ENCODE data around the gene FBXW2.

Gene FBXW2

DNA sequence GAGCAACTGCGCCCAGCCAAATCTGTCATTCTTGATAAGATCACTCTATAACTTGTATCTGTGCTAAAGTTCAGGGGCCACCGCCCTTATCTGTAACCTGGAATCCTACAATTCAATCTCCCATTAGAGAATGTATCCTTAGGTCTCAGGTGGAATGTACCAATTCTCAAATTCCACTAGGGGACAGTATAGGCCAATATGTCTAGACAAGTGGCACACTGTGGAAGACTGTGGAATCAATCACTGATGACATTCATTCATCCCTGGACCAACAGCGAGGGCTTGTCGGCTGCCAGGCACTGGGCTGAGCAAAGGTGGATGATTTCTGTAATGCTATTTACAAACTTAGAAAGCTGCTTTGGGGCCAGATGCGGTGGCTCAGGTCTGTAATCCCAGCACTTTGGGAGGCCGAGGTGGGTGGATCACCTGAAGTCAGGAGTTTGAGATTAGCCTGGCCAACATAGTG is 50.2 kb downstream of the FBXW2 start:
- DNase-seq (ENCODE audit: low read depth) = no peak

DNA sequence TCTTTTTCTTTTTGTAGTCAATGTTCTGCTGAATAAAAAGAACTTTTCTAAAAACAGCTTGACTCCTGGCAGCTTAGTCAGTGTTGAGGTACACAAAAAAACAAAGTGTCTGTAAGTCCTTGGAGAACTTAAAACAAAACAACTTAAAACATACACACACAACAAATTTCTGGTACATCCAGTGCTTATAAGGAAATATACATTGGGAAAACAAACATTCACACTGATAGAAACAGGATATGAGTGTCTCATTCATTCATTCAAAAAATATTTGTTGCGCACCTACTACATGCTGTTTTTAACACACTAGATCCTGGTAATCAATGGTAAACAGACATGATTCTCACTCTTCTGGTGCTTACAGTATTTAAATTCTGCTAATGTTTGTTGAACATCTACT is 51.5 kb downstream of the FBXW2 start:
- no peak for DNase-seq (ENCODE audit: low read depth)

DNA sequence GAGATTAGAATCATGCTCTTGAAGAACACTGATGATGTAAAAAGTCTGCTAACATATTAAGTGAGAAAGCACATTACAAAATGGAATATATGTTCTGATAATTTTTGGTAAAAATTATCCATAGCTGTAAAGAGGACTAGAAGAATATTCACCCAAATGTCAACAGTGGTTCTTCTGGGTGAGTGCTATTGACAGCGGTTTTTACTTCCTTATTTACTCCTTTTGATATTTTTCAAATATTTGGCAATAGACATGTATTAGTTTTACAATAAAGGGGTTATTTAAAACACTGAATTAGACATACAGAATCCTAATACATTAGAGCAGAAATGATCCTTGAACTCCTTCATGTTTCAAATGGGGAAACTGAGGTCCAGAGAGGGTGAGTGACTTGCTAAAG is 52.0 kb downstream of the FBXW2 start:
- no peak for DNase-seq (ENCODE audit: low read depth)

DNA sequence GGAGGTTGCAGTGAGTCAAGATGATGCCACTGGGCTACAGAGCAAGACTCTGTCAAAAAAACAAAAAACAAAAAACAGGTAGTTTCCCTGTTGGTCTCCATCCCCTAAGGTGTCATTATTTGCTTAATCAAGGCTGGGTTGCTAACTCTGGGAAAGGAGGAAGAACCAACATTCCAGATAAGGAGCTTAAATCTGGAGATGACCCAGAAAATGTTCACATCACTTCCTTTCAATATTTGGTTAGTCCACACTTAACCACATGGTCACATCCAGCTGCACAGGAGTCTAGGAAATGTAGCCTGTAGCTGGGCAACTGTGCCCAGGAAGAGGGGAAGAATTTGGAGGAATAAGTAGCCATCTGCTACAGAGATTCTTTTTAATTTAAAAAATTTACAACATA is 53.1 kb downstream of the FBXW2 start:
- DNase-seq (ENCODE audit: low read depth) = no peak

DNA sequence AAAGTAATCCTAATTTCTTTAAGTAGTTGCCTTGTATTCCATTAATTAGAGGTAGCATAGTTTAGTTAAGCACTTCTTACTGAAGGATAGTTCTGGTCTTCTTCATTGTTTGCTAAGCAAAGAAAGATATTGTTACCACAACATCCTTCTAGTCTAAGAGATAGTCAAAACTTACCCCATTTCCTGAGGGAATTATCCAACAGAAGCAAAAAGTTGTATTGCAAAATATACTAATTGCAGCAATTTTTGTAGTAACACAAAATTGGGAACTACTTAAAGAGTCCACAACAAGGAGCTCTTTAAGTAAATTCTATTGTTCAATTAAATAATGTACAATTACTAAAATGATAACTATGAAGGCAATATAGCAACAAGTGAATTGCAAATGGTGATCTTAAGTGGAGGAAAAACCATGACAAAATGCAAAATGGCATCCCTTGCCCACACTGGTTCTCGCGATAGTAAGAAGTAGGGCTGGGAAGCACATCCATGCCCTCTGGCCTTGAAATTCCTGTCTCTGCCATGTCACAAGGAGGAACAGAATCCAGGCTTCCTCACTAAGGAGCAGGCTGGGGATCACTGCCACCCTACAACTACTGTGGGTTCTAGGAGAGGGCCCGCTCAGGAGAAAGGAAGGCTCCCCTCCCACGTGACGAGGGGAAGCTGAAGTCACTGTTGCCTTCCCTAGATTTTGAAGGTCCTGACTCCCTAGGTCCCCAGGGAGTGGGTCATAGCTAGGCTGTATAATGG is 55.6 kb downstream of the FBXW2 start:
- no peak for DNase-seq (ENCODE audit: low read depth)

DNA sequence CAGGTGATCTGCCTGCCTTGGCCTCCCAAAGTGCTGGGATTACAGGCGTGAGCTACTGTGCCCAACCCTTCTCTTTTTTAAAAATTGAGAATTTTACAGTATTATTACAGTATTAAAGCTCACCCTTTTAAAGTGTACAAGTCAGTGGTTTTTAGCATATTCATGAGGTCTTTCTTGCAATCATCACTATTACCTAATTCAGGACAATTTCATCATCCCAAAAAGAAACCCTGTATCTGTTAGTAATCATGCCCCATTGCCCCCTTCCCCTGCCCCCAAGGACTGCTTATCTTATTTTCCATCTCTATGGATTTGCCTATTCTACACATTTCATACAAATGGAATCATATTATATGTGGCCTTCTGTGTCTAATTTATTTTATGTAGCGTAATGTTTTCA is 56.3 kb downstream of the FBXW2 start:
- DNase-seq (ENCODE audit: low read depth) = no peak

DNA sequence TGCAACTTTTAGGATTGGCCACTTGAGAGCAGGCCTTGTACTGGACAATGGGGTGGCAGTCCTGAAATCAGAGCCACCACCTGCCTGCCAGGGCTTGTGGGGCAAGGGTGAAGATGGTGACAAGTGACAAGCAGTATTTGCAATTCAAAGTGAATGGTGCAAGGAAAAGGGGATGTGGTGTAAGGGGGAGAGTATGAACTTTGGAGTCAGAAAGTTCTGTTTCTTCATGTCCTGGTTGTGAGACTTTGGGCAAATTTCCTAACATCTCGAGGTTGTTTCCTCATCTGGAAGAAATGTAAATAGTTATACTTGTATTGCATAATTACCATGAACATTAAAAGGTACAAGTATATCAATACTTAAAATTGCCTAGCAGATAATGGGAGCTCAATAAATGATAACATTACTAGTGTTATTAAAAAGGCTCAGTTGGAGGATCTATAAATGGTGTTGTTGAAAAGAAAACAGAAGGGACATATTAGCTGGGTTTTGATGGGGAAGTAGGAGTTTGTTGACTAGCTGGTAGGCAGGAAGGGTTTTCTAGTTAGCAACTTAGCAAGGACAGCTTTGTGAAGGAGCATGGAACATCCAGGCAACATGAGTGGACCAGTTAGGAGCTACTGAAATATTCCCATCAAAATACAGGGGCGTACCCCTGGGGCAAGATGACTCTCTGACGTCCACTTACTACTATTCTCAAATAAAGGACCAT is 57.6 kb downstream of the FBXW2 start:
- no peak for DNase-seq (ENCODE audit: low read depth)

DNA sequence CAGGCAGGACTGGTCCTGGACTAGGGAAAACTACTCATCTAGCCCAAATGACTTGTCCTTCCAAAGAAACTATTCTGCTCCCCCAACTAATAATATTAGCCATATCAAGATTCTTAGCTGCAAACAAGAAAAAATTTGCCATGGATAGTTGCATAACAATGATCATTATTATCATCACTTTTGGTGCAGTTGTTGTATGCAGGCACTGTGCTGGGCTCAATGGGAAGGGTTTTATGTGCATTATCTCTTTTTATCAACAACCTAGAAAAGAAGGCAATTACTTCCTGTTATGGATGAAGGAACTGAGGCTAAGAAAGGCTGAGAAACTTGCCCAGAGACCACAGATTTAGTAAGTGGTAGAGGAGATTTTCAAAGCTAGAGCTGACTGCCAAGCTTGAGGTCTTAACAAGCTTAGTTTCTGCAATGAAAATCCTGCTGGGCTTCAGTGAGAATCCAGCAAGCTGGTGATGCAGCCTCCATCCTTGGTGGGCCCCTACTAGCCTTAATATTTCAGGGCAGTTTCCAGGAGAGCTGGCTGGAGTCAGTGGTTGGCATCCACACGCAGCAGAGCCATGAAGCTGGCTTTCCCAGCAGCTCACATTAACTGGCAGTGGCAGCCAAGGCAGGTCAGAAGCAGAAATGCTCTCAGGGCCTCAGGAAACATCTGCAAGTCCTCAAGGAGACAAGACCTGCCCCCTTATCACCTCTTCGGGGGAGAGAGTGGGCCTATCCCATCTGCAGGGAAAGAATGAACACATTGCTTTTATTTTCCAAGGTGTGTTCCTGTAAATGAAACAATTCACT is 58.4 kb downstream of the FBXW2 start:
- DNase-seq (ENCODE audit: low read depth) = no peak

DNA sequence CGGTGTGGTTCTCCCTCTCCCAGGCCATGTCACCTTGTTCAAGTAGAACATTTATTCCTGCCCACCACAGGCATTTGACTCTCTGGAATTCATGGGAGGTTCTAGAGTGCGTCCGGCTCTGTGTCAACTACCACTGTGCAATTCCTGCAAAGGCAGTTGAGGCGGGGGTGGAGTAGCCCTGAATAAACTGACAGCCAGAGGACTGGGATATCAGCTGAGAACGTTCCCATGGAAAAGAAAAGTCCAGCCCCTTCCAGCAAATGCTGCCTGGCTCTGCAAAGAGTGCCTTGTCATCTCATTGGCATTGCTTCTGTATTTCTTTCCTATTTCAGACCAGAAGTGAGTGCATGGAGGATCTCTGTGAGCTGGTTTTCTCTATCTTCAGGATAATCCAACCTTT is 60.0 kb downstream of the FBXW2 start:
- no peak for DNase-seq (ENCODE audit: low read depth)

DNA sequence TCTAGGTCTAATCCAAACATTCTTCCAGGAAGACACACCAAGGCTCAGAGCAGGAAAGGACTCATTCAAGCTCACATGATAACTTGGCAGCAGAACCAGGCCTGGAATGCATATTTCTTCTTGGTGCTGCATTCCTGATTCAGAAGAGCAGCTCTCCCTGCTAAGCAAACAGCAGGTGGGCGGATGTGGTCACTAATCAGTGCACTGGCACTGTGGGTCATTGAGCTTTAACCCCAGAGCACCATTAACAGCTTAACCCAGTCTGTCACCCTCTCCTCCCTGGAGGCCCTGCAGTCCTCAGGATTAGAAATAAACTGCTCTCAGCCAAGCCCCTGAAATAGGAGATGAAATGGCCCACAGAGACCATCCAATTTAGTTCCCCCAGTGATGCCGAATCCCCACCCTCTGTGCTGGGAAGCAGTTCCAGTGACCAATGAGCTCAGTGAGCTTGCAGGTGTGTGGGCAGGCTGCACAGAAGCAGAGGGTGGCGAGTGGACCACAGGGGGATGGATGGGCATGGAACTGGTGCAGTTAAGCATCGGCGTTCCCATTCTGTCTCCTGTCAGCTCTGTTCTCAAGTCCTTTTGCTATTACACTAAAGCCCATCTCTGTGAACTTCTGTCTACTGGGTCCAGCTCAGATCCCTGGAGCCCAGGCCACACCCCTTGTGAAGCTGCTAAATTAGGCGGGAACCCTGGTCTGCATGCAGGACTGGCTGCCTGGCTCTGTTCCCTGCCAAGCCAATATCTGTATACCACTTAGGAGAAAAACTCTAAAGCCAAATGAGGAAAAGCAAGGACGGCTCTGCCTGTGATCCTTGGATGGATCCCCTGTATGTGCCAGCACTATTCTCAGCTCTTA is 62.3 kb downstream of the FBXW2 start:
- DNase-seq (ENCODE audit: low read depth) = no peak

DNA sequence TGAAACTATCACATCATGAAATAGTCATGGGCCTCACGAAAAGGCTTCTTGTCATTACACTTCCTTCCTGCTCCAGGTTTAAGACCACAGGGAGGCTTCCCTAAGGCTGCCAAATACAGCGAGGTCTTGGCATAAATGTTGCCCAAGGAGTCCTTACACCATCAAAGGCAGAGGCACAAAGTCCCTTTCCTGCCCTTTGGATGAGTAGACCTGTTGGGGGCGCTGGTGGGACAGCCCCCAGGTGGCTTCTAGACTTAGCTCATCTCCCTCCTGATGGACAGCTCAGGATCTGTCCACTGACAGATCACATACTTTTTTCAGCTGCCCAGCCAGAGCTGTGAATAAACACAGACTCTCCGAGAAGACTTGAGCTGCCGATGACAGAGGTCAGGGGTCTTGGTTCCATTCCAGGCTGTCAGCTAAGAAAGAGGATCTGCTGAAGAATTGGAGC is 63.4 kb downstream of the FBXW2 start:
- DNase-seq (ENCODE audit: low read depth) = no peak

DNA sequence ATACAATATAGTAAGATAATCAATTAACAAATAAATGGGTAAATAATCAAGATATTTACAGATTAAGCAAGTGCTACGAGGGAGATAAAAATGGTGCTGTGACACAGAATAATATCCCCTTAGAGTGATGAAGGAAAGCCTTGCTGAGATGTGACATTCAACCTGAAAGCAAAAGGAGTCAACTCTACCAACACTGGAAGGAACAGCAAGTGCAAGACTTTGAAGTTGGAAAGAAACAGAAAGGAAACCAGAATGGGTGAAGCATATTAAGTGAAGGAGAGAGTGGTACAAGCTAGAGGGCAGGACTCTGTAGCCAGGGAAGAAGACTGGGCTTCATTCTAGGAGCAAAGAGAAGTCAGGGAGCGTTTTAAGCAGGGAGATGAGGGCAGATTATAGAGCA is 66.7 kb downstream of the FBXW2 start:
- DNase-seq (ENCODE audit: low read depth) = no peak

DNA sequence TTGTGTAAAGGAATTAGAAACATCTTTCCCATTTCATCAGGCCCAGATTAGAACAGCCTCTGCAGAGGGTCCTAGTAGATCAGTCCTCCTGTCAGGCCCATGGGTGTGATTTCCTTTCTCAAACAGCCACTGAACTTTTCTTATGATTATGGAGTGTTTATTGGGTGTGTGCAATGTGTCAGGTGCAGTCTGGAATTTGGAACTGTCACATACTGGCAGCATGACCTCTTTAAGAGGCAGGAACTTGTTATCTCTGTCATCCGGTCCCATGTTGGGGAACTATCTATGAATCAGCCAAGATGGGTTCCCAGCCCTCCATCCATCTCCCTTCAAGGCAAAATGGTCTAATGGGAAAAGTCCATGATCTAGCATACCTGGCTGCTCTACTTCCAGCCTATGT is 67.3 kb downstream of the FBXW2 start:
- DNase-seq (ENCODE audit: low read depth) = no peak

DNA sequence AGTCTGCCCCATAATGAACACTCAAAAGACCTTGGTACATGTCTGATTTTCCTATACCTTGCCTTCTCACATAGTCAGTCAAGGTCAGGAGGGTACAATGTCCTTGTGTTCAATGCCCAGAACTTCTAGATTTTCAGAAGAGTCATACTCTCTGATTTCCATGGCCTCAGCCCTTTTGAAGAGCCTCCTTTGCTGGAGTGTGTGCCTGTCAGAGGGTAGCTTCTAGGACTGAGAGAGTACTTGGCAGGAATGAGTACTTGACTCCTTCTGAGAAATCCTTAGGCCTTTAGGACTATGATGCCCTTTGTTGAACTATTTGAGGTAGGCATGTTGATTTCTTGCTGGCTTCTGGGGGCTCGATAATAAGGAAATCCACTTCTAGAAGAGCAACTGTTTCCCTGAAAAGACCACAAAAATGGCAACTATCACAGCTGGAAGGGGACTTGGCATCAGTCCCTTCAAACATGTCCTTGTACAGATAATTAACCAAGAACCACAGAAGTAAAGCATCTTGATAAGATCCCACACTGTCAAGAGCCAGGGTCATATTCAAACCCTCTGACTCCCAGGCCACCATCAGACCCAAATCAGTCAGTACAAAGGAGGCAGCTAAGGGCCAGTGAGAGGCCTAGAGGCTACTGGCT is 68.3 kb downstream of the FBXW2 start:
- no peak for DNase-seq (ENCODE audit: low read depth)

DNA sequence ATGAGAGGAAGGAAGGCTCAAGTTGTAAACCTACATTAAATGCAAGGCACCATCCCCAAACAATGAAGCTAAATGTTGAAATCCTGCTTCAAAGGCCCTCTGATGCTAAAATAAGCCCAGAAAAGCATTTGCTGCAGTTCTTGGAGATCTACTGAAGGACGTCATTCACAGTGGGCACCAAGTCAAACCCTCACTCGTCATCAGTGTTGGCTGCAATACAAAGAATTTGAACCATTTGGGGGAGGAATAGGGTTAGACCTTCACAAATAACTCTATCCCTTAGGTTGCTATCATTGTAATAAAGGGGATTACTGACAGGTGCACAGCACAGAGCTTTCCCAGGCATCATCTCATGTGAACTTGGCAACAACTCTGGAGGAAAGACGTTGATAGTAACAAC is 69.7 kb downstream of the FBXW2 start:
- DNase-seq (ENCODE audit: low read depth) = no peak

DNA sequence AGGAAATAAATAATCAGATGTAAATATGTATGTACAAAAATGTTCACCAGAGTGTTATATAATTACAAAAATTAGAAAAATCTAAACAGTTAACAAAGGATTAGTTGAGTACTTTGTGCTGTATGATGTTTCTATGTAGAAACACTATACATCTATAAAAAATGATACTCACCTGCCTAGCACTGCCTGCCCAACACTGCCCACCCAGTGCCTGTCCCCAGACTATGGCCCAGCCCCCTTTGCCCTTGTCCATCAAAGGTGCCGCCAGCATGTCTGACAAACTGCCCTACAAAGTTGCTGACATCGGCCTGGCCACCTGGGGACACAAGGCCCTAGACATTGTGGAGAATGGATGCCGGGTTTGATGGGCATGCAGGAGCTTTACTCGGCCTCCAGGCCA is 72.8 kb downstream of the FBXW2 start:
- DNase-seq (ENCODE audit: low read depth) = no peak

DNA sequence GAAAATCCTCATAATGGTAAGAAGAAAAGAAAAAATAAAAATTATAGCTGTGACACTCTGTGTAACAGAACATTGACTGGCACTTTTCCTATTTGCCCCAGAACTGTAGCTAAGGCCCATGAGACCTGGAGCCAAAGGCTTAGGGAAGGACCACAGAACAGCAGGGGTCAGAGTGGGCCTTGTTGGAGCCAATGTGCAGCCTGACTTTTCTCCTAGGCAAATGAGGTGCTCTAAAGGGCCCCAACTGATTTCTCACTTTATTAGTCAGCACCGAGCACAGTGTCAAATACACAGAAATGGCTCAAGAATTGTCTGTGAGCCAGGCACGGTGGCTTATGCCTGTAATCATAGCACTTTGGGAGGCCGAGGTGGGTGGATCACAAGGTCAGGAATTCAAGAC is 74.9 kb downstream of the FBXW2 start:
- DNase-seq (ENCODE audit: low read depth) = no peak

DNA sequence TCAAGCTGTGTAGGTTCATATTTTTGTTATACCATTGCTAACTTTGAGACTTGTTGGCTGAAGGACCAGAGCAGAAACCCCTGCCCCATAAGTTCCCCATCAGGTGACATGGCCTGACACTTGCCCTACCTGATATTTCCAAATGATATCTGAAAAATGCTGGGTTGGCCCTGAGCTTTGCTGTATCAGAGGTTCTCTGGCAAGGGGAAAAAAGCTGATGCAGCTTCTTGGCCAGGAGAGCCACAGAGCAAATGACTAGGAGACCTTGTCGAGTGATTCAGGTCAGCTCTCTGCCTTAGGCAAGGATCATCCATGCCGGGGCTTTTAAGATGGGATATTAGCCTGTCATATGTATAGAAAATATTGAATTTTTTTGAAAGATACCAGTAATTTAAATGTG is 76.0 kb downstream of the FBXW2 start:
- no peak for DNase-seq (ENCODE audit: low read depth)

DNA sequence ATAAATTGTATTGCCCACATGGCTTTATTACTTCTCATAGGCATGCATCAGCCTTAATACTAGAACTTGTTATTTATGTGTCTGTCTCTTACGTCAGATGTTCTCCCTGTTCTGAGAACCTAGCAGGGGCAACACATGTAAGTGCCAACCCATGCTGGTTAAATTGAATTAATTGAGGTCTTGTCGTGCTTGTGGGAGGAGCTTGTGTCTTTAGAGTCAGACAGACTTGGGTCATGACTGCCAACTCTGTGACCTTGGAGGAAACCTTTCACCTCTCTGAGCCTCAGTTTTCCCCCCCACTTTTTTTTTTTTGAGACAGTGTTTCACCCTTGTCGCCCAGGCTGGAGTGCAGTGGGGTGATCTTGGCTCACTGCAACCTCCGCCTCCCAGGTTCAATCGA is 76.7 kb downstream of the FBXW2 start:
- no peak for DNase-seq (ENCODE audit: low read depth)

DNA sequence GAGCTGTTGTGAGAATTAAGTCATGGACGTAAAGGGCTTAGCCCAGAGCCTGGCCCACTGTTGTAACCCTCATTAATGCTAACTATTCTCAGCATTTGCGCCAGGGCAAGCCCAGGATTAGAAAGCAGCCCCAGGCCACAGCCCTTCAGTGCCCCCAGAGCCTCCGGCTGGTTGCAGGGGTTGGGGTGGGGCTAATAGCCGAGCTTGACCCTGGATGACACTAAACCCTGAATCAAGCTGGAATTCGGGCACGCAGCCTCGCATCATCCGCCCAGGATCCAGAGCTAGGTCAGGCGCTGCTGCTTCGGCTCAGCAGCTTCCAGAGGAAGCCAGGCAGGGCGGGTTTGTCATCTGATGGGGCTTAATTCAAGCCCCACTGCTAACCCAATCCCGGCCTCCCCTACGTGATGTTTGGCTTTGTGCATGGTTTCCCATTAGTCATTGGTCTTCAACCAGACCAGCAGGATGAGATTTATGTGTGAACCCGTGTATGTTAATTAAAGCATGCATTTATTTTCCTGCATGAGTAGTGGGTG is 77.8 kb downstream of the FBXW2 start:
- DNase-seq (ENCODE audit: low read depth) = no peak

DNA sequence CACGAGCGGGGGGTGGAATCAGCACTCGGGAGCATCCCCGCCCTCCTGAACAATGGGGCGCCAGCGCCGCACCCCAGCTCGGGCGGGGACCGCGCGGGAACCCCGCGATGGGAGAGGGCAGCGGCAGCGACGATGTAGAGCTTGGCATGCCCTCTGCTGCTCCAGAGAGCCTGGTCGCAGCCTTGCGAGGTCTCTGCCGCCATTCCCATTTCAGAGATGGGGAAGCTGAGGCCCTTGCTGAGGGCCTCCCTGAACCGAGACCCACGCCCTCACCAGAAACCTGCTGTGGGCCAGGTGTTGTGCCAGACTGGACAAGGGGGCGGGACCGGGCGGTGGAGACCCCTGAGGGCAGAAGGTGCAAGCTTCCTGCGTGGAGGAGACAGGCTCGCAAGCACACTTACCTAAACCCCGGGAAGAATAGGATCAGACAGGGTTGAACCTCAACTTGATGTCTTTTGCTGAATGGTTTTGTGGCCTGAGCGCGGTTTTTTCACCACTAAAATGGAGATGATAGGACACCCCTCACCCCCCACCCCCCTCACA is 78.3 kb downstream of the FBXW2 start:
- no peak for DNase-seq (ENCODE audit: low read depth)

All from stimulated activated CD8-positive, alpha-beta memory T cell treated with anti-CD3 and anti-CD28 coated beads, Interleukin-12 subunit alpha, Interleukin-12 subunit beta, amount 100 ng/mL, for 1 hour (primary cell).